Activated T-cell treated with anti-CD3 and anti-CD28 coated beads for 1 hour (primary cell): Measurements from ENCODE around the gene C1R.
A peak's percentile ranks its signal among the peaks of the same experiment; 100 is the strongest.
"Not testable (repeated sequence)": the region's sequence is repeated elsewhere in the genome, so short reads cannot be mapped to it uniquely, and the experiment has no call there.

ENCODE experiments used
- DNase-seq: peaks from one replicate; pipeline ENCODE4 v3.0.0-alpha.2; 2020; ENCODE audit warnings: low read depth

C1R gene

DNA sequence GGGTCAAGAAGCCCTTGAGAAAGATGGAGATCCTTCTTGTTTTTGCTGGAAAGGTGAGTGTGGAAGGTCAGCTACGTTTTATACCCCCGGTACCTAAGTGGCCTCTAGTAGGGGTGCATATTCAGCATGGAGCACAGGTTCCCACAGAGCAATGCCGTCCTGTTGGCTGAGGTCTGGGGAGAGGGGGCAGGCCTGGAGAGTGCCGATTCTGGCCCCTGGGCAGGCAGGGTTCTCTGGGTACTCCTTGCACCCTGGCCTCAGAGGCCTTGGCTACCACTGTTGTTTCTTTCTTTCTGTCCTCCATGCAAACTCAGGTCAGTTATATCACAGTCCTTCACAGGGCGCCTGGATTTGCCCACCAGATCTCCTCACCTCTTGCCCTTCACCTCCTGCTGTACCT, 27.9 kb upstream of the C1R start:
- no peak for DNase-seq

DNA sequence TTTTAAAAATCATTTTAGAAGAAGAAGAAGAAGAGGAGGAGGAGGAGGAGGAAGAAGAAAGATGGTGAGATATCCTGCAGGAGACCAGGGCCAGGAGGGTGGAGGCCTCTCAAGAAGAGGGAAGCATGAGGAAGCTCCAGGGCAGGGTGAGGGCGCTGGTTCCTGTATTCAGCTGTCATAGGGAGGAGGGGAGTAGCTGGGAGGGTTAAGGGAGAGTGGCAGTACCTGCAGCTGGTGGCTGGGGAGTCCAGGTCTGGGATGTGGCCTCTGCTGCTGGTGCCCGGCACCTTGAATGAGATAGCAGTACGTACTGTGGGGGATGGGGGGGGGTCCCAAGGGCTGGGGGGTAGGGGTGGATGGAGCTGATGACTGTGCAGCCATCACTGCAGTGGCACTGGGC, 26.6 kb upstream of the C1R start:
- DNase-seq, result no peak

DNA sequence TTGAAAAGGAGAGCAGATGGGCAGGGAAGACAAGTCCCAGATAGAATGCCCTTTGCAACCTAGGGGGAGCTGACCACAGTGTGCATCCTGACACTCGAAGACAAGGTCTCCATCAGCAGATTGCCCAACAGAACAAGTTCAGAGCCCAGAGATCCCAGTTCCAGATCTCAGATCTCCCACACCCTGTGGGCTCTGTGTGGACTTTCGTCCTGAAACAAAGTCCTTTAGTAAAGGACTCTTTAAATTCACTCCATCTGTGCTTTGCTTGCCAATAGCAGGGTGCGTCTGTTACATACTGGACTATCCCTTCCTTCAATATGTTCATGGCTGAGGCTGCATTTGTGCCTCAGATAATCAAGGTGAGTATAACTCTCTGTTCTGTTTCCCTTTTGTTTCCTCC, 25.4 kb upstream of the C1R start:
- no peak for DNase-seq

DNA sequence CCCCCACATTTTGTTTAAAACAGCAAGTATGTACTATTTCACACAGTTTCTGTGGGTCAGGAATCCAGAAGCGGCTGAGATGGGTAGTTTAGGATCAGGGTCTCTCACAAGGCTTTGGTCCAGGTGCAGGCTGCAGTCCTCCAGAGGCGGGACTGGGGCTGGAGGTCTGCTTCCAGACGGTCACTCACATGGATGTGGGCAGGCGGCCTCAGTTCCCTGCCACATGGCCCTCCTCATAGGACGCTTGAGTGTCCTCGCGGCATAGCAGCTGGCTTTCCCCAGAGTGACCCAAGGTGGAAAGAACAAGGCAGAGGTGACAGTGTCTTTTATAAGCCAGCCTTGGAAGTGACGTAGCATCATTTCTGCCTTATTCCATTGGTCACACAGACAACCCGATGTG, 24.7 kb upstream of the C1R start:
- no peak for DNase-seq

DNA sequence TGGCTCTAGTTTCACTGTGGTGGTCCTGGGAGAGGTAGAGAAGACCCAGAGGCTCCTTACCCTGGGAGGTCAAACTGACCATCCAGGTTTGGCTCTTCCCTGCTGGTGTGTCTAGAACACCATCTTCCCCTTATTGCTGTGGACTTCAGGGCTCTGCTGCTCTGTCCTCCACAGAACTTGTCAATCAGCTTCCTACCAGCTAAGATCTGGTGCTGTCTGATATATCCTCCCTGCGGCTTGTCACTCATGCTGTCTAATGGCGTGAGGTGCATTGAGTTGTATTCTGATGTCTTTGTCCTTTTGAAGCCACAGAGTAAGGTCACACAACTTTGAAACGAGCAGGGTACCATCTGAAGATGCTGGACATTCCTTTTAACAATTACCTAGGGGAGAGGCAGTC, 24.0 kb upstream of the C1R start:
- DNase-seq, result no peak

DNA sequence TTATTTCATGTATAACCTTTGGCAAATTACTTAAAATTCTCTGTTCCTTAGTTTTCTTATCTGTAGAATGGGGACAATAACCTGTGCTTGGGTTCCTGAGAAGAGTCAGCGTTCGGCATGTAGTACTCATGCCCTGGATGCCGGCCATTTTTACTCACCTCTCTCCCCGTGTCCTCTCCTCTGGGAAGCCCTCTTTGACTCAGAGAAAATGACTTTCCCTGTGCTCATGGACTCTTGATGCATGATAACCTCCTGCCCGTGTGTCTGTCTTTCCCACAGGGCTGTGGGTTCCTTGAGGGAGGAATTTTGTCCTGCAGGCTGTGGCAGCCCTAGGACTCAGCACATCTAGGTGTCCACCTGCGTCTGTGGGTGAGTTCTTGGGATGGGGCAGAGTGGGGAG, 22.6 kb upstream of the C1R start:
- no peak for DNase-seq

DNA sequence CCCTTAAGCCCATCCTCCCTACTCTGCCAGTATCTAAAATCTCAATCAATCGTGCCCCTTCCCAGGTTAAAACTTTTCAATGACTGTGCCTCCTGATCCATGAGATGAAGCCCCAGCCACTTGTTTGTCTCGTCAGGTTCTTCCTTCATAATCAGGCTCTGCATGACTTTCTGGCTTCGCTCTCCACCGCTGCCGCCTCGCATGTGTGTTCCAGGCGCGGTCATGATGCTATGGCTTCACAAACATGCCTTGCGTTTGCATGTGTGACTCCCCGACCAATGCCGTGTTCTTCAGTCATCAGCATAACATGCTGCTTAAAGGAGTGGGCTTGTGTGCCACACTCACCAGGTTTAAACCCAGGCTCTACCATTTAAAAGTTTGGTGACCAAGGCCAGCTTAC, 21.8 kb upstream of the C1R start:
- DNase-seq, result no peak

DNA sequence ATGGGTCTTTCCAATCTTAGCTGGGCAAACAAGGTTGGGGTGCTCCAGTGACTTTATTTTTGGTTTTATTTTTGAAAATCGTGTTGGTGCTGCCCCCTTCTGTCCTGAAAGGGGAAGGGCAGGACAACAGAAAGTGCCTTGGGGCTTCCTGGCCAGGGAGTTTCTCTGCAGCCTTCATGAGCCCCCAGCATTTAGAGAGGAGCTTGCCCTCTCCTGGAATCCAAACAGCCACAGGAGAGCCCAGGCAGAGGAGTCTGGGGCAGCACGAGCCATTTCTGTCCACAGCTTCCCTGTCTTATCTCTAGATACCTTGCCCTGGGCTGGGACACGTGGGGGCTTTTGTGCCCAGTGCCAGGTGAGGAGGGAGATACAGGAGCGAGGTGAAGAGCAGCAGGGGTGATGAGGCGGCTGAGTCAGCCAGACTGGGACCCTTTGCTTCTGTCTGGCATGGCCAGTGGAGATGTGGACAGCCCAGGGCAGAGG, 21.2 kb upstream of the C1R start:
- no peak for DNase-seq

DNA sequence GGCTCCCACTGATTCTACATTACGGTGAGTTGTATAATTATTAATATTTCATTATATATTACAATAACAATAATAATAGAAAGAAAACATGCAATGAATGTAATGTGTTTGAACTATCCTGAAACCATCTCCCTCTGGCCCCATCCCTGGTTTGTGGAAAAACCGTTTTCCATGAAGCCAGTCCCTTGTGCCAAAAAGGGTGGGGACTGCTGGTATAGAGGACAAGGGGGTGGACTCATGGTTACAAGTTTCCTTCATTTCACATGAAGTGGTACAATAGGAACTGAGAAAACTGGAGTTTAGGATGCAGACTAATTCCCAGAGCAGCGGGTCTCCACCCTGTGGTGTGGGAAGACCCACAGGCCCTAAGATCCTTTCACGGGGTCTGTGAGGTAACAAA, 19.8 kb upstream of the C1R start:
- no peak for DNase-seq

DNA sequence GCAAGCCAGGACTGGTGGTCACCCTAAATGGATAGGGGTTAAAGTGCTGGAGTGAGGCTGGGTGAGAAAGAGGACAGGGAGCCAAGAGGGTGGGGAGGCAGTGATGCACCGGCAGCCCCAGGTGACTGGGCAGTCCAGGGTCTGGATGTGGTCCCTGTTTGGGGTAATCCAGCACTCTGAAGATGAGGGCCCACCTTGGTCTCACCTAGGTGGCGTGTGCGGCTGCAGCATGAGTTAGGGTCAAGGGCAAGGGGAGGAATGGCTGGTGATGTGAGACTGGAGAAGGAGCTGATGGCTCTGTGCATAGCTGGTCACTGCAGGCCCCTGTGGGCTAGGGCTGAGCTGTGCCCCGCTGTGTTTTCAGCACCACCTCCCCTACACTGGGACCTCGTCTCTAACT, 18.4 kb upstream of the C1R start:
- no peak for DNase-seq

DNA sequence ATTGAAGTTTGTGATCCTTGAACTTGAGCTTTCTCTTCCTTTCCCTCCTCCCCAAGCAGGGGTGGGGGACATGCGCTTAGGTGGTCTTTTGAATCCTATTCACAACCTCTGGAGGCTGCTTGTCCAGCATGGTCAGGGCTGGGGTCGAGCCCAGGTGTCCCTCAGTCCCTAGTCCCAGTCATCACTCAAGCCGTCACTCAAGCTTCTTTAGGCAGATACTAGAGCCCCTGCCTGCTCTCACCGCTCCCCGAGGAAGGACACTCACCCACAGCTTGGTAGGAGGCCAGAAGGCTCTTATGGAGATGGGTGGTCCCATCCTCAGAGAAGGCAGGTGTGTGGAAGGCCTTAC, 17.3 kb upstream of the C1R start:
- no peak for DNase-seq

DNA sequence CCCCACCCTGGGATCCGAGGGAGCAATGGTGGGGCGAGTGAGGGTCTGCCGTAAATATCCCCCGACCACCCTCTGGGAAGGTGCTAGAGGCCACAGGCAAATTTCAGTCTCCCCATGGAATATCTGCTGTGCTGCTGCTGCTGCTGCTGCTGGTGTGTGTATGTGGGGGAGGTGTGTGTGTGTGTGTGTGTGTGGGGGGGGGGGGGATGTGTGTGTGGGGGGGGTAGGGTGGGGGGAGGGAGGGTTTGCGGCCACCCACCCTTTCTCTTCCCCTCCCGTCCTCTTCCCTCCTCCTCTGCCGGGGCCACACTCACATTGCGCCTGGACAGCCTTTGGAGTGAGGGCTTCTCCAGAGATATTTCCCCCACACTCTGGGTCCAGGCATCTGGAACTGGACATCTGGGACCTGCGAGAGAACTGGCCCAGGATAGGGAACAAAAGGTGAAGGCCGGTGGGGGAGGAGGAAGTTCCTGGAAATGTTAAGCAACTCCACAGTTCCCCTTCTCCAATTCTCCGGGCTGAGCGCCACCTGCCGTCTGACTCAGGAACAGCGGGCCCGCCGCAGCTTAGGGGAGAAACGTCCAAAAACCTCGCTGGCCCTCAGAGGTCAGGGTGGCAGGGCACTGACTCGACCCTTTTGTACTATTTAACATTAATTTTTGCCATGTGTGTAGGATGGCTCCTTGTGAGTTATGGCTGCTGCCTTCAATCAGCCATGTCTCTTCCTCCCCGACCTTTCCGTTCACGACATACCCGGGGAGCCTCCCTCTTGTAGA, 16.7 kb upstream of the C1R start, which contains the start of gene C1RL:
Gene C1RL (minus strand): TSS at position 419 of the 776 bp plus-strand sequence. CDS start 34 bp downstream, at position 385.
- DNase-seq, result peak; percentile 83

DNA sequence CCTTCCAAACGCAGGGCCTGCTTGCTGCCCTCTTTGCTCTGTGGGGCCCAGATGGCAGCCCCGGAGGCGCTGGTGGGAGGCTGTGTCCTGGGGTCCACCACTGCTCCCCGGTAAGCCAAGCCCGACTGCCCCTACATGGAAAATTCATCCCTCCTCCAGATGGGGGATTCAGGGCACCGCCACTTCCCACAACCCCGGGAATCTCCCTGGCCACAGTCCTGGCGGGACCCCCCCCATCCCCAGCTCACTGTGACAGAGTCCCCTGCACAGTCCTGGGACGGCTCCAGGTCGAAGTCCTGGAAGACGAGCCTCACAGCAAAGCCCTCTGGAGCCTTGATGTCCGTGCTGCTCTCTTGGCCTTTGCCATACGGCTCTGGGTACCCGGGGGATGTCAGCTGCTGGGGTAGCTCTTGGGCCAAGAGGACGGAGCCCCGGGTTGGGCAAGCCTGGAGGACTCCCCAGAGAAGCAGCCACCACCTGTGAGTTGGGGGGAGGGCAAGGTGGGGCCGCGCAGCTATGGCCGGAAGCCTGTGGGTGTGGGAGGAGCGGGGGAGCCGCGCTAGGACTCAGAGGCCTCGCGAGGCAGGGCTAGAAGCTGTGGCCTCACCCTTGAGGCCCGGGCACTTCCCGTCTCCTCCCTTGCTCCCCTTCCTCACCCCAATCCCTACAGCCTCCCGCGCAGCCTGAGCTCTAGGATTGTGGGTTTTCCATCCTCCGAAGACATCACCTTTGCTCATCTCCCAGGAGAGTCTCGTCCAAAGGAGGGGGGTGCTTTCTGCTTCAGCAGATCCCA, 16.0 kb upstream of the C1R start:
- DNase-seq, result peak; percentile 57

DNA sequence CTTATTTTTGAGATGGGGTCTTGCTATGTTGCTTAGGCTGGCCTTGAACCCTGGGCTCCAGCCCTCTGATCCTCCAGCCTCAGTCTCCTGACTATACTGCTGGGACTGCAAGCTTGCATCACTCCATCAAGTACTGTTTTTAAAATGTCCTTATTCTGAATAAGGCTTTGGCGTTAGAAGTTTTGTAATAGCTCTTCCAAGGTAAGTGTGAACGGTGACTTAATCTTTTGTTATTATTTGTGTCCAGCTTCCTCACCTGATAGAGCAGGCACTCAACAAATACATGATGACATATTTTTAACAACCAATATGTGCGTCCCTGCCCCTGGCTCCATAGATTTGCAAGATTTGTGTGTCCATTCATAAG, 15.4 kb upstream of the C1R start:
- no peak for DNase-seq

DNA sequence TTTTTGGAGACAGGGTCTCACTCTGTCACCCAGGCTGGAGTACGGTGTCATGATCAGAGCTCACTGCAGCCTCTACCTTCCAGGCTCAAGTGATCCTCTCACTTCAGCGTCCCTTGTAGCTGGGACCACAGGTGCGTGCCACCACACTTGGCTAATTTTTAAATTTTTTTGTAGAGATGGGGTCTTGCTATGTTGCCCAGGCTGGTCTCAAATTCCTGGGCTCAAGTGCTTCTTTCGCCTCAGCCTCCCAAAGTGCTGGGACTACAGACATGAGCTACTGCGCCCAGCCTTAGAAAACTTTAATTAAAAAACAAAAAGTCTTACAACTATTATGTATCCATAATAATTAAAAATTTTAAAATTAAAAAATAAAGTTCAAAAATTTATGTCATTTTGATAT, 14.9 kb upstream of the C1R start:
- not testable (repeated sequence) for DNase-seq

DNA sequence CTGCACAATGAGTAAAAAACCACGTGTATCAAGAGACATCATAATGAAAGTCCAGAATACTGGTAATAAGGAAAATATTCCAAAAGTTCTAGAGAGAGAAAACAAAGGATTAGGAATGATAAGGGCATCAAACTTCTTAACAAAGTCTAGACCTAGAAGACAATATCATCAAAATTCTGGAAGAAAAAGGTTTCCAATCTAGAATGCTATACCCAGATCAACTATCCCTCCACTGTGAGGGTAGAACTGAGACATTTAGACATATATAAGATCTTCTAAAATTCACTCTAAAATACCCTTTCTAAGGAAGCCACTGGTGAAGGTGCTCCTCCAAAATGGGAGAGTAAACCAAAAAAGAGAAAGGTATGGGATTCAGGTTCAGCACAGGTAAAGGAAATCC, 13.8 kb upstream of the C1R start:
- no peak for DNase-seq

DNA sequence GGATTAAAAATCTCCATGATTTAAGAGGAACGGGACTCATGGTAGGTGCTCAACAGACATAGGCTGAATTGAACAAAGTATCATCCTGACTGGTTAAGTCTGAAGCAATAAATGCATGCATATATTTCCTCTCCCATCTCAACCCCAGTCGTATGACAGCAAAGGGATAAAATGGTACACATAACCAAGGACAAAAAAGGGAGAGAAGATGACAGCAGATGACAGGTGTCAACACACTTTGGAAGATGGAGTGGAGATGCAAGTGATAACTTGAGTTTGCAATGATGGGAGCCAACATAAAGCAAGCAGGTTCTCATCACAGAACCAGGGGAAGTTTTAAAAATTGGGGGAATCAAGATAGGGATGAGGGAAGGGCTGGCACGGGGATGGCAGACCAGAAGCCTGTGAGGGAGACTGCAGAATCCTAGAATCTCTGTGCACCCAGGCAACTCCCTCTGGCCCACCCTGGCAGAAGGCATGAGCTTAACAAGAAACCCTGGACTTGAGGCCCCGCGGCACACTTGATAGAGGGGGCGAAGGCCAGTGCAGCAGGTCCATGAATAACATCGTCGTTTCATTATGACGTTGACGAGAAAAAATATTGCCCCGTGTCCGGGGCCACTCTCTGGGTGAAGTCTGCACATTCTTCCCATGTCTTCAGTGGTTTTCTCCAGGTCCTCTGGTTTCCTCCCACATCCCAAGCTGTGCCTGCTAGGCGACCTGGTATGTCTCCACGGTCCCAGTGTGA, 11.8 kb upstream of the C1R start:
- DNase-seq, result no peak

DNA sequence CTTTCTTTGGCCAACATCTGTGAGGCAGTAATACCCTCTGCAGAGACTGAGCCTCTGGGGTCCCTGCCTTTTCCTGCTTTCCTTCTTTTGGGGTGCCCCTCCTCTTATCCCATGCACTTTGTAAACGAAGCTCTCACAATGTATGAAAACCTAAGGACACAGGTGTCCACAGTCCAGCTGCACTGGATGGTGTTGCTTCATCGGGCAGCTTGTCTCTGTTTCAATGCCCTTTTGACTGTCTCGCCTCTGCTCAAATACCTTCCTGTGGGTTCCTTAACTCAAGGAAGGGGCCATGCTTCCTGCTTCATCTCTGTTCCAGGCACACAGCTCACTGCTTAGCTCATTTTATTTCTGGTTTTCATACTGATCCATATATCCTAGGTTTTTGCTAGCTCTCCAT, 10.3 kb upstream of the C1R start:
- no peak for DNase-seq

DNA sequence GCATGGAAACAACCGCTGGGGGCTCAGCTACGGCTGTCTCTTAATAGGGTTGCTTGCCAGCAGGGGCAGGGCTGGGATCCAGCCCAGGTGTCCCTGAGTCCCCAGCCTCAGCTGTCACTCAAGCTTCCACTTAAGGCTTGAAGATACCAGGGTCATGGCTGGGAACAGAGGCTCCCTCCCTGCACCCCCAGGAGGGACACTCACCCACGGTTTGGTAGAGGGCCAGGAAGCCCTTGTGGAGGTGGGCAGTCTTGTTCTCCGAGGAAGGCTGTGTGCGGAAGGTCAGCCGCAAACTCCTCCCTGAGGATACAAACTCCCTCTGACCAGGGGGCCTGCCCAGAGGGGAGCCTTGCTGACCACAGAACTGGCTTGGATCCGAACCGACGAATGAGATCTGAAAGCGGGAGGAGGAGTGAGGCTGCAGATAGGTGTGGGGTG, 9.5 kb upstream of the C1R start:
- DNase-seq, result no peak

DNA sequence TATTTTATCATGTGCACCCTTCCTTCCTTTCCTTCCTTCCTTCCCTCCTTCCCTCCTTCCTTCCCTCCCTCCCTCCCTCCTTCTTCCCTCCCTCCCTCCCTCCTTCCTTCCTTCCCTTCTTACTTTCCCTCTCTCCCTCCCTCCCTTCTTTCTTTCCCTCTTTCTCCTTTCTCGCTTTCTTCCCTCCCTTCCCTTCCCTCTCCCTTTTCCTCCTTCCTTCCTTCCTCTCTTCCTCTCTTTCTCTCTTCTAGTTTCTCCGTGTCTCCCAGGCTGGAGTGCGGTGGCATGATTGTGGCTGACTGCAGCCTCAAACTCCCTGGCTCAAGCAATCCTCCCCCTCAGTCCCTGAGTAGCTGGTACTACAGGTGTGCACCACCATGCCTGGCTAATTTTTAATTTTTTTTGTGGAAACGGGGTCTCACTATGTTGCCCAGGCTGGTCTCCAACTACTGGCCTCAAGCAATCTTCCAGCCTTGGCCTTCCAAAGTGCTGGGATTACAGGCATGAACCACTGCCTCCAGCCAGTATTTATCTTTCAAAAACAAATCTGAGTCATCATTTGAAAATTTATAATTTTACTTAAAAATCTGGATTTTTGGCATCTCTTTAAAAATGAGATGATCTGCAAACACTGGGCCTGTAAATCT, 8.9 kb upstream of the C1R start:
- no peak for DNase-seq

DNA sequence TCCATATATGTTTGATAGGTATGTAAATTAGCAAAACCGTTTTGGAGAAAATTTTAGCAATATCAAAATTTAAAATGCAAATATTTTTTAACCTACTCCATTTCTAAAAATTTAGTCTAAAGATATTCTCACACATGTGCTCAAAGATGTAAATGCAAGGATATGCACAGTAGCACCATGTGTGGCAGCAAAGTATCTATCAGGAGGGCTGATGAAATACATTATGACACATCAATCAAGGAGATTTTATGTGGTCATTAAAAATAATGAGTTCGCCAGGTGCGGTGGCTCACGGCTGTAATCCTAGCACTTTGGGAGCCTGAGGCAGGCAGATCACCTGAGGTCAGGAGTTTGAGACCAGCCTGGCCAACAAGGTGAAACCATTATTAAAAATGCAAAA, 8.0 kb upstream of the C1R start:
- DNase-seq, result no peak

DNA sequence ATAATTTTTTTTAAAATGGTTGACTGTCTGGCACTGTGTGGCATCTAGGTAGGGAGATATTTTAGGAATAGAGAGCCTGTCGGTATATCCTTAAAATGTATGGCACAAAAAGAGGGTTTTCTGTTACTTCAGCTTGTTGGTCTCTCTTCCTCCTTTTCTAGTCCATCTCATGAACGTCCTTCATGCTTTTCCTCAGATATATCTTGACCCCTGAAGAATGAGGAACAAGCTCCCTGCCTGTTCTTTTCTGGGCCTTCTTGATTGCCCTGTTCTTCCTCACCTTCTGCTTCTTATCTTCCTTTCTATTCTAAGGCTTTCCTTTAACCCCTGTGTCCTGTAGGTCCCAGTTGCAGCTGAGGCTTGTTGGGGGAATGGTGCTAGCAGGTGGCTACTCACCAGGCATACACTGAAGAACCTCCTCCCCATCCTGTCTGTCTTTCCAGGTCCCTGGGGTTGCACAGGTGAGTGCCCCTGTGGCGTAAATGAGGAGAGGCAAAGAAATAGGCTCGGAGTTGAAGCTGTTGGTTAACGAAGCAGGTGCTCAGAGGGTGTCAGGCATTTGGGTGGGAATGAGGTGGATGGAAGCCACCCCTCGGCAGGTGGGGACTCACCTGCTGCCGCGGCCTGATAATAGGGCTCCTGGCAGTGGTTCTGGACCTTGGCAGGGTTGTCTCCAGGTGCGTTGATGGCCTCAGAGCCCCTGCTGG, 7.2 kb upstream of the C1R start:
- no peak for DNase-seq
